Suppressor macrophage treated with lipopolysaccharide for 1 hour (primary cell): ENCODE data around the gene ANGPTL5.
"Not testable (repeated sequence)": the region's sequence is repeated elsewhere in the genome, so short reads cannot be mapped to it uniquely, and the experiment has no call there.

ENCODE experiments used
- DNase-seq, 3 donors: peaks; one replicate each; pipeline ENCODE4 v3.0.0-alpha.2; 2020 to 2022

The ANGPTL5 gene

DNA sequence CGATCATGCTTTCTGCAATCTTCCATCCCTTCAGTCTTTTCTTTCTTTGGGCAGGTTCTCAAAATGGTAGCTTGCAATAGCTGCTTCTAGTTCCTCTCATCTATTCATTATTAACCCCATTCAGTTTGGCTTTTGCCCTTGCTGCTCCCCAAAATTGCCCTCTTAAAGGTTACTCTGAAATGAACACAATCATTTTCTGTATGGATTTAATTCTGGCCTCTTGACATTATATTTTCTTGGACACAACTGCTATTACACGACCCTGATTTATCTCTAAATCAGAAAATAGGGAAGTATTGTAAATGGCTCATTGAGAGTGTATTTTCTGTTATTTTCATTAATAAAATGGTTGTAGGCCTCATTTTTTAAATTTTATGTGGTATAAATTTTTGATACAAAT lies at the start of gene ANGPTL5:
Gene ANGPTL5 (minus strand): TSS at position 101 of the 400 bp plus-strand sequence. CDS start 8,613 bp downstream, outside the sequence.
- no peak for DNase-seq

DNA sequence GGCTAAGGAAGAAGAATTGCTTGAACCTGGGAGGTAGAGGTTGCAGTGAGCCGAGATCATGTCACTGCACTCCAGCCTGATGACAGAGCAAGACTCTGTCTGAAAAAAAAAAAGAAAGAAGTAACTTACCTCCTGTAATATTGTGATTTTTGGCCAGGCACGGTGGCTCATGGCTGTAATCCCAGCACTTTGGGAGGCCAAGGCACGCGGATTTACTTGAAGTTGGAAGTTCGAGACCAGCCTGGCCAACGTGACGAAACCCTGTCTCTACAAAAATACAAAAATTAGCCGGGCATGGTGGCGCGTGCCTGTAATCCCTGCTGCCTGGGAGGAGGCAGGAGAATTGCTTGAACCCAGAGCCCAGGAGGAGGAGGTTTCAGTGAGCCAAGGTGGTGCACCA lies 47.9 kb upstream of the ANGPTL5 start:
- not testable (repeated sequence) for DNase-seq

- DNase-seq, result no peak
Observed at GRCh38 chr11:101960231-101960630, 43.9 kb upstream of the ANGPTL5 start.

- DNase-seq, result no peak
Observed at GRCh38 chr11:101955701-101956100, 39.4 kb upstream of the ANGPTL5 start.

DNA sequence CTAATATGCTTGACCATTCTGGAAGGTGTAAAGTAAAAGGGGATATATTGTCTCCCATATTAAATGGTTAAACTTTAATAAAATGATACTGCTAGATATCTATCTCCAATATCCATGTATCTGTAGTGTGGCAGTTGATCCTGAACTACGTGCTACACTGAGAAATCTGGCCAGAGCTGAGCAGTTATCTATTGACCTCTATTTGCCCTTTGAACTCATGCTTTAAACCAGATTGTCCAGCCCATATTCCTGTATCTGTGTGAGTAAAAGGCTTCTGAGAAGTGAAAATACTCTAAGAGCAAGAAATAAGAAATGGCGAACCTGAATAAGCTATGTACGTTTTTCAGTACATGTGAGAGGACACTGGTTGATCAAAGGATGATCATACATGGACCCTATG lies 39.0 kb upstream of the ANGPTL5 start:
- no peak for DNase-seq

DNA sequence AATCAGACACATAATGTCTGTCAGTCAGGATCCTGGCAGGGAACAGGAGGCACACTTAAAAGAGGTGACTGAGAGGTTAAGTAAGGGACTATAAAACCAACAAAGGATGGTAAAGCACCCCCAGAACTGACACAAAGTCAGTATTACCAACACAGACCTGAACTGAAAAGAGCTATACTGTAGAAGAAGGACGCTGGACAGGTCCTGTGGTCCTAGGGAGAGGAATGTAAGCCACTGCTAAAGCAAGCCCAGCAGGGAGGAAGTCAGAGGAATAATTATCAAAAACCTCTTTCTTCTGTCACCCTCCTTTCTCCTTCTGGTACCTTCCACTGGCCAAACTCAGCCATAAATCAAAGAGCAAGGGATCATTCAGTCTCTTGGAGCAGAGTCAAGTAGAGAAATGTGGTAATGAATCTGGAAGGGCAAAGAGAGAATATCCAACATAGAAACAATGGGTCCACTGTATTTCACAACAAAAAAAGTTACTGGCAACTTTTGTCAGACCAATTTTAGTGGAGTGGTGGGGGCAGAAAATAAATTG lies 33.4 kb upstream of the ANGPTL5 start:
- no peak for DNase-seq

- DNase-seq, result no peak
Observed at GRCh38 chr11:101945448-101945847, 29.1 kb upstream of the ANGPTL5 start.

GRCh38 chr11:101944923-101945322 lies 28.6 kb upstream of the ANGPTL5 start:
- no peak for DNase-seq

- no peak for DNase-seq
Observed at GRCh38 chr11:101940901-101941520, 24.7 kb upstream of the ANGPTL5 start.

GRCh38 chr11:101931692-101932091 lies 15.4 kb upstream of the ANGPTL5 start:
- no peak for DNase-seq

GRCh38 chr11:101929294-101929915 lies 13.1 kb upstream of the ANGPTL5 start:
- no peak for DNase-seq

GRCh38 chr11:101923554-101923953 lies 7.2 kb upstream of the ANGPTL5 start:
- DNase-seq, result no peak

DNA sequence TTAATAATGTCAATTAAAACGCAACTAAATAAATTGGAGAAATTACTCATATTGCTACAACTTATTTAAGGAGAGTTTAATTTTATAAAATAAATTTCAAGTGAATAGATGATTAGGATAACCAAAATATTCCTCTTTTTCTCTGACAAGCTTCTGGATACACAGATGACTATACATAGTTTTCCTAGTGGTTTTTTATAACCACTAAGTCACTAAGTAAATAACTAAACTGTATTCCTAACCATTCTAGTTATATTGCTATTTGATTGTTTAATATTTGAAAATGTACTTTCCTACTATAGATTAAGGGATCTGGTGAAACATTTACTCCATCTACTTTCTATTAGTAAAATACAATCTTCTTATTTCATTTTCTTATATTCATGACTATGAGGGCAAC lies 4.7 kb upstream of the ANGPTL5 start:
- no peak for DNase-seq

DNA sequence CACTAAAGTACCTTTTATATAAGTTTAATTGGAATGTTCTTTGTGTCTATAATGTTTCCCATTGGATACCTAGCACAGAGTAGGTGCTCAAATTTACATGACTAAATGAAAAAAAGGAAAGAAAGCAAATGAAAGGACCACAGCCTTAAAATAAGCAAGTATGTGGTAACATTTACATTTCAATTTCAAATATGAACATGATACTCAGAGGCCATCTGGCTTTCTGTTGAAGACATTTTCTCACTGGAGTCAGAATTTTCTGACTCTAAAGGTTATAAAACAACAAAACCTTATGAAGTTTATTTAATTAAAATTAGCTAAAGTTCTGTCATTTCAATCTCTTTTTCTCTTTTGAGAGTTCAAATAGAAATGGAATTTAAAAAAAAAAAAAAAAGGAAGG lies 904 bp upstream of the ANGPTL5 start:
- DNase-seq, result no peak

DNA sequence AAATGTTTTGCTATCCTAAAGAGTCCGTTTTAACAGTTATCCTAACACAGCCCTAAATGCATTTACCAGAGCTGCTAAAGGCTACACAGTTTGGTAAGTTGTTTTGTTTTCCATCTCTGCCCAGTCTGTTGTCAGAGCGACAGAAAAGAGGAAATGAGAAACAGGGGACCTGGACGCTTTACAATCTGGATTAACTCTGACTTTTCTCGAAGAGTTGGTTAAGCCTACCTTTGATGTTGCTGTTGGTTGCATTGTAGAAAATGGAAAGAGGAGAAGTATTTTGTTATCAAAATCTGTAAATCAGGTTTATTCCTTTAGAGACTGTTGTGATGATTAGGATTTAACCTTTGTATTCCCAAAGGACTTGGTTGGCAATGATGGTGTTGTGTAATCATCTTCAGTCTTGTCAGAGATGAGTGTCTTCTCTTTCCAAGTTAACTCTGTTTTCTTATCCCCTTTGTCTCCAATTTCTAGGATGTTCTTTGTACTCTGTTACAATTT lies 481 bp downstream of the ANGPTL5 start:
- DNase-seq, result peak; percentile 24 to 44 (median 36)

DNA sequence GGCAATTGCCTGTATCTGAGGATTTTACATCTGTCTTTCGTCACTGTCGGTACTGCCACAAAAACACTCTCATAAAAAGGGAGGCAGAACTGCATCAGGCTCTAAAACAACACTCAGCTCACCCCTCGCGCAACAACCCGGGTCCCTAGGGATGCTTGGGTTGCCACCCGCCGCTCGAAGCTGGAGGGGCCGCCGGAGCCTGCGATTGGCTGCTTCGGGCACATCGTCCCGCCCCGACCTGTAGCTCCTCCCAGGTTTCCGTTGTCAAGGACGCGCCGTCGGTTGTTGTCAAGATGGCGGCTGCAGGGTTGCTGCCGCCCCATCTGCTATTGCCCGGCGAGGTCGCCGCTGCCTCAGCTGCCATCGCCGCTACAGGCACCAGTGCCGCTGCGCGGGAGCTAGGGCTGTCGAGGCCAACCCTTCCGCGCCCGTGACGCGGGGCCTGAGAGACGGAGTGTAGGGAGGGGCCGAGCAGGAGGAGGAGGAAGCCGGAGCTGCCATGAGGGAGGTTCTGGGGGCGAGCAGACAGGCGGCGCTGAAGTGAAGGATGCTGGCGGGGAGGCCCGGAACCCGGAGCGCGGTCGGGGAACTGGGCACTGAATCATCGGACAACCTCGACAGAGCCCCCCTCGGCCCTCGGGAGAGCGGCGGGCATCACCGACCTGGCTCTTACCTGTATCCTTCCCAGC lies 1.4 kb downstream of the ANGPTL5 start, which contains the start of gene CEP126:
Gene CEP126 (plus strand): TSS at position 273 of the 689 bp plus-strand sequence. CDS start 275 bp downstream, at position 548.
- peak; percentile 88 to 93 (median 92) for DNase-seq

DNA sequence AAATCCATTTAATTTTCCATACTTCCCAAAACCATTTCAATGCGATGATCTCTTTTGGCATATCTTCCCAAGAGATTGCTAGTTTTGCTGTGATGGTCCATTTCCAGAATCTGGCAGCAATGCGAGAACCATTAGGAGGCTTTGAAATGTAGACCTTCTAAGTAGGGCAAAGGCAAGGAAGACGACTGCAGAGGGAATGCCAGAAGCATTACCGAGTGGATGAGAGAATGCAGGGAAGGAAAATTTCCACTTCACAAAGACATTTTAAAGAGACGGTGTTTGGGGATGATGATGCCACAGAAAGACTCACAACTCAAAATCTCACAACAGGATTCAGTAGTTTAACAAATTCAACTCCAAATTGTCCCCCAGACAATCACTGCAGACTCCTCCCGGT lies 2.0 kb downstream of the ANGPTL5 start:
- DNase-seq, result no peak

DNA sequence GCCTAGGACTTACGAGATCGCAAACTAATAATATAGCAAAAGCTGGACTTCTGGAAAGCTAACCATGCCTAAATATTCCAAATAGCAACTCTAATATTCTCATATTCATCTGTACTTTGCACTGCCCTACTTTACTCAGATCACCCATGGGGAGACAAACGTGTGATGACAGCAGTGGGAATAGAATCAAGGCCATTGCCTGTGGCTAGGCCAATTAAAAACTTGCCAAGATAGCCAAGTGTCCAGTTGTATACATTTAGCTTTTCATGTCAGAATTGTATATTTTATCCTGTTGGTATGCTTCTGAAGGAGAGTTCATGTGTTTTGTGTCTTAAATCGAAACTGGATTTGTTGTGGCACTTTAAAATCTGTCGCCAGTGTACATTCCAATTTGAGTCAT lies 2.7 kb downstream of the ANGPTL5 start:
- DNase-seq, result no peak

DNA sequence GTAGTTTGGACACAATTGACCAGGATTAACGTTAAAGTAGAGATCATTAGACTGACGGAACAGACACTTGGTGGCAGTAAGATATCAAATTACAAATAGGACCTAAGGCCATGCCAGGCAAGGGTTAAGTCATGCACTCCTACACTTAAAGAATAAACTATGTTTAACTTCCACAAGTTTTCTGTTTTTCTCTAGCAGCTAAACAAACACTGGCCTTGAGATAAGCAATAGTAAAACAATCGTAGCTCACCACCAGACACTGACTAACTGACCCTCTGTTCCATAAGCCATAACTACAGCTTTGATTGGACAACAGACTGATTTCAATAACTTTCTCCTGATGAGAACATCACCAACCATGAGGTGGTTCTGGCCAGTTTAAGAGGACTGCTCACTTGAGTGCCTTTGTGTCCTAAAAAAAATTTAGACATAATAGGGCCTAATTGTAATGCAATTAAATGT lies 3.5 kb downstream of the ANGPTL5 start:
- no peak for DNase-seq

- no peak for DNase-seq
Observed at GRCh38 chr11:101909087-101909486, 7.2 kb downstream of the ANGPTL5 start.

DNA sequence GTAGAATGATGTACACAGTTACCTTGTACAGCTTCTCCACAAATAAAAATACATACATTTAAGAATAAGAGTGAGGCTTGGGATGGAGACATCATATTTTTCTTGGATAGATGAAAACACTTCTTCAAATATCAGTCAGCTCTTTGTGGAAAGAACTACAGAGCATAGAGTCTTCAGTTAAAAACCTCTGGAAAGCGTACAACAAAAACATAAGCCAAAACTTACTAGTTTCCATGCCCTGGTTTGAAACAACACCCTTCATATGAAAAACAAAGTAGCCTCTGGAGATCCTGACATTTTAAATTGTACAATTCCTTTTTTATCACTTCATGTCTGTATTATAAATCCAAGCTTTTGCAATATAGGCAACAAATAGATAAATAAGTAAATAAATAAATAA lies 8.5 kb downstream of the ANGPTL5 start:
- no peak for DNase-seq

- DNase-seq, result no peak
Observed at GRCh38 chr11:101894505-101894904, 21.8 kb downstream of the ANGPTL5 start.

GRCh38 chr11:101889767-101890166 lies 26.6 kb downstream of the ANGPTL5 start:
- no peak for DNase-seq

GRCh38 chr11:101885631-101886030 lies 30.7 kb downstream of the ANGPTL5 start:
- no peak for DNase-seq
